ENCODE results near the gene TMEM132C.

The TMEM132C gene

DNA sequence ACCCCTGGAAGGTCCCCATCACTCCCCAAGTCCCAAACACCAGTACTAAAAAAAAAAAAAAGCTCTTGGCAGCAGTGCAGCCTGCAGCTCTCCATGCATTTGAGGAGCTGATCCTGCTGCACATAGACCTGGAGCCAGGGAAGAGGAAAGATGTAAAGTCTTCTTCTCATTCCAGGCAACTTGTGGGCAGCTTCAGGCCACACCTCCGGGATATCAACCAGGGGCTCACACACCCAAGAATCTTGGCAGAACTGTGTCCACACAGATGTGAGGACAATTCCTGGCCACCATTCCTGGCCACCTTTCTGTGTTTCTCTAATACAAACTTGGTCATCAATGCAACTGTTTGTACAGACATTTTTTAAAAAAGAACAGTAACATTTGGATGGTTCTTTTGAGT, 72.7 kb downstream of the TMEM132C start:
- peak; percentile 39 for DNase-seq

DNA sequence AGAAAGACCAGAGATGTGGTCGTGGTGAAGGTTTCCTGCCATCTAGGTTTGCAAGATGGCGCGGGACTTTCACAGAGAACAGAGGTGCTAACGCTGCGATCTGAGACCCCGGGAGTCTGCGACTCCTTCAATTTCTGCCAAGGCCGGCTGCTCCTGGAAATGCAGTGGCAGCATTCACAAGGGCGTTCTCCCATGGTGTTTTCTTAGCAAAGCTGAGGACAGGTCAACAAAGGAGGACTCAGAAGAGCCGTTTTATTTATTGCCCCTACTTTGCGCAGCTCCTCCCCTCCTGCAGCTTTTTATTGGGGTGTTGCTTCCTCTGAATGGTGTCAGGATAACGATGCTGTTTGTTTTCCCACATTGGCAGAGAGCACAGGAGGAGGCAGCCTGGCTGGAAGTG, 86.3 kb downstream of the TMEM132C start:
- no peak for DNase-seq

- no peak for DNase-seq
Measured at GRCh38 chr12:128356547-128356946, 89.6 kb downstream of the TMEM132C start.

- DNase-seq: no peak
Measured at GRCh38 chr12:128361400-128361995, 94.5 kb downstream of the TMEM132C start.

- DNase-seq: no peak
Measured at GRCh38 chr12:128365032-128365431, 98.1 kb downstream of the TMEM132C start.

DNA sequence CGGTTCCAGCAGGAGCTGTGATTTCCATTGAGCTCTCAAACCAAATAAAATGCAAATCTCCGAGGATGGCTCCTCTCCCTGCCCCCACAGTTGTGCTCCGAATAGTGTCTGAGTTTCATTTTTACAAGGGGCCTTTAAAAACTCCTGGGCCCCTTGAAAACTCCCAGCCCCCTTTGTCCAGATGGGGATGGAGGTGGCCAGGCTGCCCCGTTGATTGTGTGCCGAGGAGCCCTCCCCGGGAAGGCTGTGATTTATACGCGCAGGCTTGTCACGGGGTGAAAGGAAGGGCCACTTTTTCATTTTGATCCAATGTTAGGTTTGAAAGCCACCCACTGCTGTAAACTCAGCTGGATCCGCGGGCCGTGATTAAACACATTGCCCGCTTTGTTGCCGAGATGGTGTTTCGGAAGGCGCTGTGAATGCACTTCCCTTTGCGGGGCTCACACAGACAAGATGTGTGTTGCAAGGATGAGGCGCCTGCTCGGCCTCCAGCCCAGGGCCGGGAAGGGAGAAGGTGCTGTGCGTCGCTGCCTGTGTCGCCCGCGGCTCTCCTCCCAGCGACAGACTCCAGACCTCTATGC, 98.8 kb downstream of the TMEM132C start:
- peak; percentile 53 for DNase-seq

DNA sequence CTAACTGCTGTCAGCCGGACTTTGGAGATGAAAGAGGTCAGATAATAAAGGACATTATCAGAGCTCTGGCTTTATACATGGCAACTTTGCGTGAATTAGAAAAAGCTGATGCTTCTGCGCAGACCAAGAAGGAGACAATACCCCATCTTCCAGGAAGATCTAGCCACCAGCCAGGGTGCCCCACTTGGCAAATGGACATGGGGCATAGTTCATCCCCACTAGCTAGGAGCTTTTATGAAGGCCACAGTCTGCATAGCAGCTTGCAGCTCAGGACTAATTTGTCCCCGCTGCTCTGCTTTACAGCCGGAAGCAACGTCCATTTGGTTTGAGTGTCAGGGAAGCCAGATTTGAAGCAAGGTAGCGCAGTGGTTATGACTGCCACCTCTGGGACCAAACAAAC, 101.0 kb downstream of the TMEM132C start:
- no peak for DNase-seq

DNA sequence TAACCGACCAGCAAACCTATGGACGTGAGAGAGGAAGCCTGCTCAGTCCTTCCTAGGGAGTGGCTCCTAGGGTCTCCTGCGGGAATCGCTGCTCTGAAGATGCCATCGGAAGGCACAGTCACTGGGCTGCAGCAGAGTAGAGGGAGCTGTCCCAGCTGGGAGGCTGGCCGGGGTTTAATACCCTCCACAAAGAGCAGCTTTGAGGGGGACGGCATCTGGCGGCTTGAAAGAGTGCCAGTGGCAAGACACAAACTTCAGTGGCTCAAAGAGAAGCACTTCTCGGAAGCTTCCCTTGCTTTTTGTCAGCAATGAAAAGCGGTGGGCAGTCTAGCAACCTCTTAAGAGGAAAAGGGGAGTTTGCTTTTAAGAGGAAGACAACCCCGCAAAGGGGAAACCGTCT, 114.6 kb downstream of the TMEM132C start:
- peak; percentile 53 for DNase-seq

GRCh38 chr12:128381946-128382345, 115.0 kb downstream of the TMEM132C start:
- no peak for DNase-seq

GRCh38 chr12:128382946-128383345, 116.0 kb downstream of the TMEM132C start:
- no peak for DNase-seq

DNA sequence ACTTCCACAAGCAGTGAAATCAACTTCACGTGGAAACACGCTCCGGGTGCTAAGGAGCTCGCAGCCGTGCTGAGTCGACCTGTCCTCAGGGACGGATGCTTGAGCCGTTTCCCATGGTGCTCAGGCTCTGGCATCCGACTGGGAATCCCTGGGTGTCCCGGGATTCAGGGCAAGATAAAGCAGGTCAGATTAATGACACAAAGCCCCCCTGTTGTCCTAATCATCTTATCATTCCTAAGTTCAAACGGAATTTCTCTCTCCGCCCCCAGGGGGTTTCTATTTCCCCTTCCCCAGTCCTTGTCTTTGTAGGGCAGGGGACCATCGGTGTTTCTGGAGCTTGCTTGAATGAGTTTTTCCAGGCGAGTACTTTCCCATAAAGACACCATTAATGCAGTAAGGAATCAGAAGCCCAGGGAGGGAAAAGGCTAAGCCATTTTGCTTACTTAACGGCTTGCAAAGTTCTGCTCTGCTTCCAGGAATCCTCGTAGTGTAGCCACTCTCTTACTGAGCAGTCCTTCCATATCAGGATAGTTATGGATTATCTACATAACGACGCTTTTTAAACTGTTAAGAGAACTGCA, 116.5 kb downstream of the TMEM132C start:
- DNase-seq: no peak

DNA sequence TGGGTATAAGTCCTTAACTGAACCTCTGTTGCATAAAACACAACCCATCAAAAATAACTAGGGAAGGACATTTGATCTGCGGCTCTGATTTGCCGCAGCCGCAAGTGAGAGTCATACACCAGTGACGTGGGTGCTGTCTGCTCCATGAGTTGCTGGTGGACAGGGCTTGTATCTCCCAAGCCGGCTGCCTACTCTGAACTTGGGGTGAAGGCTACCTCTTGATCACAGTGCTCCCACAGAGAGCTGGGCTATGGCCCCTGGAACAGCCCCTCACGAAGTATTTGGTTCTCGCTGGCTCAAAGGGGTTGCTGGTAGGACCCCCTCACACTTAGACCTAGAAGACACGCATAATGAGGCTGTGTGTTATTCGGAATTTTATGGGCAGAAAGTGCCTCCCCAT, 118.8 kb downstream of the TMEM132C start:
- no peak for DNase-seq

- DNase-seq: peak; percentile 41
Measured at GRCh38 chr12:128387811-128388422, 120.9 kb downstream of the TMEM132C start.

DNA sequence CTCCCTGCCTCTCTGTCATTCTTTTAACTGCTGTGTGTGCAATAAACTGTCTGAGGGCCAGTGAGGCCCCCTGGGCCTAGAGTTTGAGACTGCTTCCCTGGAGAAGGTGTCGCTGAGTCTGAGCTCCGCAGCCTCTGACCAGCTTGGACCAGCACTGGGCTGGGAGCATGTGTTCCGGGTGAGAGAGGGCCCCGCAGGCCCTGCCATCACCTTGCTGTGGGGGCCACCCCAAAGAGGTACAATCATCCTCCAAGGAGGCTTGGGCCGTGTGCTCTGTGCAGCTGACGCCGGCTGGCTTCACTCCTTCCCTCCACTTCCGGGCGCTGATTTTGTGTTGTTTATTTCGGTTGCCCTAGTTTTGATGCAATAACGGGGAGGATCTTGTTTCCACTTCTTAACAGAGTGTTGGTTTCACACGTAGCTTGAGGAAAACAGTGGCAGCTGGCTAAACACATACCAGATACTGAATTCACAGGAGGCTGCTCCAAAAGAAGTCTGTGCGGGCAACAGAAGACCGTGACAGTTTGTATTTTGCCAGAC, 121.6 kb downstream of the TMEM132C start:
- peak; percentile 61 for DNase-seq

GRCh38 chr12:128393346-128393745, 126.4 kb downstream of the TMEM132C start:
- DNase-seq: no peak

GRCh38 chr12:128394137-128394536, 127.2 kb downstream of the TMEM132C start:
- no peak for DNase-seq

DNA sequence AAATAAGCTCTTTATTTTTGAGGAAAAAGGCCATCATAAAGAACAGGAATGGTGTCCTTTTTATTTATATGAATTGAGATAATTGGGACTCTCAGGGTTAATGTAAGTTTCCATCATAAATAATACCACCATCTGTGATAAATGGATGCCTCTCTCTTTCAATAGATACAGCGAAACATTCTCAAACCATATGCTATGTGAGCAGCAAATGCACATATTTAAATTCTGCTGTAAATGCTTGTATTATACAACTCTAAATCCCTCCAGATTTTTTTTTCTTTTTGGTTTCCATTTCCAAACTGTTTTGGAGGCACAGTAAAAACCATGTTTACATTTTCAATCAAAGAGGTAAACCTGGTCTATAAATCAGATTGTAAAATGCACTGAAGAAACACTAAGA, 132.3 kb downstream of the TMEM132C start:
- DNase-seq: no peak

DNA sequence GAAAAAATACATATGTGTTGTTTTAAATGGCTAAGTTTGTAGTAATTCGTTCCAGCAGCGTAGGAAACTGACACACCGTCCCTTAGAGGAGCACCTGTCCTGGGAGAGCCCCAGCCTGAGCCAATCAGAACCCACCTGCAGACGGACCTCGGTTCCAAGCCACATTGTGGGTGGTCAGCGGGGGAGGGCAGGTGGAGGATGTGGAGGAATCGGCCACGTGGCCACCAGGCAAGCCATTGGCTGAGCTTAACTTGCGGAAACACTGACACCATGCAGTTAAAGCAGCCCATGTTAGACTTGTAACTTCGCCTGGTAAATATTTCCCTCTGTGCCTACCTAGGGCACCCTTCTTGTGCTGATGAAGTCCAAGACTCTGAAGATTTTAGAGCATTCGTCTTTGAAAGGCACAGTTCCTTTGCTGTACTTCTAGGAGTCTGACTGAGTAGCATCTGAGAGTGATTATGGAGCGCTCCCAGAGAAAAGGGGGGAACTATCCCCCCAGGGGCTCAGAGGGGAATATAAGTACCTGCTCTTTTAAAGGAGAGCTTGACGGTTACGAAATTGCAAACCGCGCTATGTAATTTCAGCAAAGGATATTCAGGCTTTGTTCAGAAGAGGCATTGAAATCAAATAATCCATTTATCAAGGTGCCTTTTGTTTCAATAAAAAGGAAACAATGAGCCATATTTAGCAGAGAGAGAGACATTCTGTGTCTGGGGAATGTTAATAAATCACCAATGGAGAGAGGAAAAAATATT, 135.7 kb downstream of the TMEM132C start:
- DNase-seq: peak; percentile 39

GRCh38 chr12:128408669-128409068, 141.7 kb downstream of the TMEM132C start:
- DNase-seq: peak; percentile 69

DNA sequence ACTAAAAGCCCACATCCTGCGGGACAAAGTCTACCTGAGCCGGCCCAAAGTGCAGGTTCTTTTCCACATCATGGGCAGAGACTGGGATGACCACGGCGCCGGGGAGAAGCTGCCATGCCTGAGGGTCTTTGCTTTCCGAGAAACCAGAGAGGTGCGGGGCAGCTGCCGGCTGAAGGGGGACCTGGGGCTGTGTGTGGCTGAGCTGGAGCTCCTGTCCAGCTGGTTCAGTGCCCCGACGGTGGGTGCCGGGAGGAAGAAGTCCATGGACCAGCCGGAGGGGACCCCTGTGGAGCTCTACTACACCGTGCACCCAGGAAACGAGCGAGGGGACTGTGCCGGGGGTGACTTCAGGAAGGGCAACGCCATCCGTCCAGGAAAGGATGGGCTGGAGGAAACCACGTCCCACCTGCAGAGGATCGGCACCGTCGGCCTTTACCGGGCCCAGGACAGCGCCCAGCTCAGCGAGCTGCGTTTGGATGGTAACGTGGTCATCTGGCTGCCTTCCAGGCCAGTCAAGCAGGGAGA, 148.1 kb downstream of the TMEM132C start:
- DNase-seq: no peak

DNA sequence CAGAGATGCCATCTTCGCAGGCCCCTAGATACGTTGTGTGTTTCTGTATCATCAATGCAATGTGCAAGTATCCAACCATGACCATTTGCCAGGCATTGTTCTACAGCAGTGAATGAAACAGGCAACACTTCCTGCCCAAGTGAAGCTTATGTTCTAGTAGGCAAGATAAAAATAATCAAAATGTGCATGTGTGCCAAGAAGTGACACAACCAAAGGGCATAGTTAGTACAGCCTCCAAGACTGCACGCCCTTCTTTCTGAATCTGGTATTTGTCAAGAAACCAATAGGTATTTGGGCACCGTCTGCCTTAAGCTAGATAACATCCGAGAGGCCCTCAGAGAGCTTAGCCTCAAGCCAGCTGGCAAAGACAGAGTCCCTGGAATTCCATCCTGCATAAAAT, 152.0 kb downstream of the TMEM132C start:
- DNase-seq: no peak

DNA sequence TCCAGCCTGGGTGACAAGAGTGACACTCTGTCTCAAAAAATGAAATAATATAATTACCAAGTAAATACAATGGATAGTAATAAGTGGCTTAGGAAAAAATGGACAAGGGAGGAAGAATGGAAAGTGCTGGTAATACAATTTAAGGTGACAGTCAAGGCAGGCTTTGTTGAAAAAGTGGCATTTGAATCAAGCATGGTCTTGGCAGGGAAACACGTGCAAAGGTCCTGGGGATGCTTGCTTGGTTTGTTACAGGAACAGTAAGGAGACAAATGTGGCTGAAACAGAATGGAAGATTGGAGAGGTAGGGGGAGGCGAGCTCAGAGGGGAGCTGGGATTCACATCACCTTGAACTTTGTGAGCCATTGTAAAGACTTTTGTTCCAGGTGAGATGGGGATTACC, 153.2 kb downstream of the TMEM132C start:
- DNase-seq: no peak

DNA sequence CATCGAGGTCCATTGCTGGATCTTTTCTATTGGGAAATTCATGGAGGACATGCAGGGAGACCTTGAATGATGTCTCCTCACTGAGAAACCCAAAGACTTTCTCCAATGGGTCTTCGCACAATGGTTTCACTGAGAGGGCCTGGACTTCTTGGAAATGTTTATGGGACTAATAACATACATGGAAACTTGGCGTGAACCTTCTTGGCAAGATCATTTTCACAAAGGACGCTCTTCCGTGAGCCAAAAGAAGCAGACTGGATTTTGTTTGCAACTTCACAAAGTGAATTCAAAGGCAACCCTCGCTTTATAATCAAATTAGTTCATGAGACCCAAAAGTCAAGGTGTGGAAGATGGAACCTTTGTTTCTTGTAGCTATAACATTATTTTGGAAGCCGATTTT, 154.4 kb downstream of the TMEM132C start:
- no peak for DNase-seq

All from right hindlimb (tissue), 1 donor.